T-helper 2 cell treated with Interferon-gamma antibody and Interleukin-4, amounts not matched to agents 5 μg/mL and 100 μg/mL, for 36 hours (primary cell): ENCODE results near the gene SBNO2.

ENCODE experiments used
- DNase-seq: peaks from one replicate; pipeline ENCODE4 v3.0.0; 2021; ENCODE audit warnings: low spot score
- H3K27ac Mint-ChIP-seq: one replicate; pipeline ENCODE4 v1.8.0; 2021; ENCODE audit warnings: mild to moderate bottlenecking, mixed read lengths
- H3K27me3 Mint-ChIP-seq: one replicate; pipeline ENCODE4 v1.8.0; 2021; ENCODE audit warnings: low read depth, mixed read lengths
- H3K36me3 Mint-ChIP-seq: one replicate; pipeline ENCODE4 v1.8.0; 2021; ENCODE audit warnings: low read depth, mixed read lengths
- H3K4me1 Mint-ChIP-seq: one replicate; pipeline ENCODE4 v1.8.0; 2021; ENCODE audit warnings: low read depth, mixed read lengths
- H3K4me3 Mint-ChIP-seq: one replicate; pipeline ENCODE4 v1.8.0; 2022; ENCODE audit warnings: mild to moderate bottlenecking, moderate library complexity, mixed read lengths
- H3K9me3 Mint-ChIP-seq: one replicate; pipeline ENCODE4 v1.8.0; 2021; ENCODE audit warnings: mixed read lengths

SBNO2 gene

DNA sequence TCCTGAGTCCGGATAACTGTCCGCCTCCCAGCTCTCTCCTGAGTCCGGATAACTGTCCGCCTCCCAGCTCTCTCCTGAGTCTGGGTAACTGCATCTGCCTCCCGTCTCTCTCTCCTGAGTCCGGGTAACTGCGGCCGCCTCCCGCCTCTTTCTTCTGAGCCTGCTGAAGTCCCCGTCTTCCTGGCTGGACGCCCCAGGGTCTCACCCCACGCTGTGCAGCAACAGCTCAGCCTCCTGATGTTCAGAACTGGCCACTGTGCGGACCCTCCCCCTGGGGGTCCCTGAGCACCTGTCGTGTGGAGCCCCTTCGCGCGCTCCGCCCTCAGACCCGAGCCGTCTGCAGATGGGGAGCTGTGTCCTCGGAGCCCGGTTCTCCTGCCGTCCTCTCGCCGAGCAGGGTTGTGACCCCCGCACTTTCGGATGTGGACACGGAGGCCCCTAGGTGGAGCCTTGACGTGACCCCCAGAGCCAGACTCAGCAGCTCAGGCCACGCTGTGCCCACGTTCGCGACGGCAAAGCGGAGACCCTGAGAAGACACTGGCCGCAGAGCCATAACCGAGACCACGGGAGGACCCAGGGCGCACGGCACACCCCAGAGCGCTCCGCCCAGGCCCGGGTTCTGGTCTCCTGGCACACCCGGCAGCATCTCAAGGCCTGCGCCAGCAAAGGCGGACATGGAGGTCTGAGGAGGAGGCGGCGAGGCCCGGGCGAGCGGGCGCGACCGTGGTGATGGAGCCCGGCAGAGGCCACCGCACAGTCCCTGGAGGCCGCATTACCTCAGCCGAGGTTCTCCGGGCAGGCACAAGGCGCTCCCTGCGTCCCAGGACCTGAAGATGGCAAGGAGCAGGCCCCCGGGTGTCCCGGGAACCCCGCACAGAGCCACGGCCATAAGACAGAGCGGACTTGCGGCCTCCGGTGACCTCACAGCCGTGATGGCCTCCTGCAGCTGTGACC lies 15.9 kb downstream of the SBNO2 start:
- no peaks in the 10 kb centered on the region for H3K36me3 Mint-ChIP-seq
- no peaks in the 10 kb centered on the region for H3K9me3 Mint-ChIP-seq
- H3K27ac Mint-ChIP-seq, result no peak overlapping the region
- DNase-seq, result no peak
- no peaks in the 10 kb centered on the region for H3K4me1 Mint-ChIP-seq
- H3K27me3 Mint-ChIP-seq, result no peaks in the 10 kb centered on the region
- no peak overlapping the region for H3K4me3 Mint-ChIP-seq

DNA sequence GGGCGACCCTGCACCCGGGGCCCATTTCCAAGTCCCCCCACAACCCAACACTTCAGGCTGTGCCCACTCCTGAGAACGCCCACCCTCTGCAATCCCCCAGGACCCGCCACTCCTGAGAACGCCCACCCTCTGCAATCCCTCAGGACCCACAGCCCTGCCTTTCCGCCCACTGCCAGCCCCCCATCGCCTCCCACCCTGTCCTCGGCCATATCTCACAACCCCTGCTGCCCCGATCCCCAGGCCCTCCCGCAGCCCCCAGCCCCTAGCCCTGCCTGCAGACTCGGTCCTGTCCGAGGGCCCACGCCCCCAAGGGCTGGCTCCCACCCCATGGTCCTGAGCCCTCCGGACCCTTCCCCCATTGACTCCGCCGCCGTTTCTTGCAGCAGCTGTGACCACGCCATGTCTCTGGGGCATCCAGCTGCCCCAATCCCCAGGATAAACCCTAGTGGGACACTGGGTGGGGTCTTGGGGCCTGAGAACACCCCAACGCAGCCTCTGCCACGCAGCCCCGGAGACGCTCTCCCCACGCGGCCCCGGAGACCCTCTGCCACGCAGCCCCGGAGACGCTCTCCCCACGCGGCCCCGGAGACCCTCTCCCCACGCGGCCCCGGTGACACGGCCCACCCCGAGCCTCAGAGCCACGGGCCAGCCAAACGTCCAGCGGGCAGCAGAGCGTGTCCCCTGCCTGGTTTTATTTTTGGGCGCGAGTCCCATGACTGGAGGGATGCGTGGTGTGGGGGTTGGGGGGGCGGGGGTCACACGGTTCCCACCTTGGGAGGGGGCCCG lies 17.0 kb downstream of the SBNO2 start:
- Mint-ChIP-seq H3K9me3 (no peaks in the 10 kb centered on the region), H3K27ac (no peak overlapping the region), H3K36me3 (no peaks in the 10 kb centered on the region), H3K4me3 (no peak overlapping the region), H3K4me1 (no peaks in the 10 kb centered on the region), H3K27me3 (no peaks in the 10 kb centered on the region)
- DNase-seq, result no peak

DNA sequence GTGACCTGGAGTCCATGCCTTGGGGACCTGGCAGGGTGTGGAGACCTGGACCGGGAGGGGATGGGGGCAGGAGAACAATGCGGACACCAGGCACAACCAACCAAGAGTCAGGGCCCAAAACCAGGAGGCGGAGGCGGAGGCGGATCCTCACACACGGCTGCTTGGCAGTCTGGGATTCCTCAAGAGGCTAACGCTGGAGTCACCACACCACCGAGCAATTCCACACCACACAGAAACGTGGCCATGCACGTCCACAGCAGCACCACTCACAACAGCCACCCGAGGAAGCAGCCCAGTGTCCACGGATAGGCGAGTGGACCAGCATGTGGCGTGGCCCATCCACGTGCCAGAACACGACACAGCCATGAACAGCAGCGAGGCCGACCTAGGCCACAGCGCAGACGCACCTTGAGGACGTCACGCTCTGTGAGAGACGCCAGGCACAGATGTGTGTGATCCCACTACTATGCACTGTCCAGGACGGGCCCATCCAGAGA lies 17.7 kb downstream of the SBNO2 start:
- Mint-ChIP-seq H3K9me3 (no peaks in the 10 kb centered on the region), H3K27me3 (no peaks in the 10 kb centered on the region), H3K4me3 (no peak overlapping the region), H3K4me1 (no peaks in the 10 kb centered on the region), H3K27ac (no peak overlapping the region), H3K36me3 (peaks cover 2% of the 10 kb centered on the region)
- DNase-seq, result no peak

- H3K9me3 Mint-ChIP-seq, result no peaks in the 10 kb centered on the region
- peaks cover 3% of the 10 kb centered on the region for H3K36me3 Mint-ChIP-seq
- DNase-seq, result no peak
- H3K4me3 Mint-ChIP-seq, result no peak overlapping the region
- no peaks in the 10 kb centered on the region for H3K4me1 Mint-ChIP-seq
- H3K27ac Mint-ChIP-seq, result no peak overlapping the region
- no peaks in the 10 kb centered on the region for H3K27me3 Mint-ChIP-seq
These were observed 18.4 kb downstream of the SBNO2 start for GRCh38 chr19:1155352-1156304.

DNA sequence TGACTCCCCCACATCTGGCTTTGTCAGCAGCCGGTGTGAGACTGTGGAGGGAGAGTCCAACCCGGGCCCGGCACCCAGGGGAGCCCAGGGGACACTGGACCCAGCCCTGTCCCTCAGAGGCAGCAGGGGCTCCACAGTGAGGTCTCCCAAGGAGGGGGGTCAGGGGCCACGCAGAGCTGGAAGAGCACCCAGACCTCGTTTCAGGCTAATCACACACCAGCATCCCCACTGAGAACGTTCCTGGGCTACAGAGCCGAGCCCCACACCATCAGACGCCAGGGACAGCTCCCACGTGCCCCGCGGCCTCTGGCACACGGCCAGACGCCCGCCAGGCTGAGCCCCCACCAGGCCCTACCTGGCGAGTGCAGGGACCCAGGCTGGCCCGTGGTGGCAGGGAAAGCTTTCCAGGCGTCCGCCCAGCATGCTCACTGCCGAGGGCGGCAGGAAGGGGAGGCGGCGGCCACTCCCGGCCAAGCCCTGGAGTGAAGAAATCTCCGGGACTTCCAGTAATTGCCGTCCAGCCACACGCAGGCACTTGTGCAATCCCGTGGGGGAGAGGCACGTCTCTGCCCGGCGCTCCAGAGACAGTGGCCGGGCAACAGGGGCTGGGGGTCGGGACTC lies 19.2 kb downstream of the SBNO2 start:
- H3K27ac Mint-ChIP-seq, result no peak overlapping the region
- no peaks in the 10 kb centered on the region for H3K4me1 Mint-ChIP-seq
- H3K9me3 Mint-ChIP-seq, result no peaks in the 10 kb centered on the region
- no peaks in the 10 kb centered on the region for H3K27me3 Mint-ChIP-seq
- H3K36me3 Mint-ChIP-seq, result peaks cover 3% of the 10 kb centered on the region
- no peak for DNase-seq
- H3K4me3 Mint-ChIP-seq, result no peak overlapping the region

- H3K27ac Mint-ChIP-seq, result no peak overlapping the region
- no peaks in the 10 kb centered on the region for H3K9me3 Mint-ChIP-seq
- no peaks in the 10 kb centered on the region for H3K4me1 Mint-ChIP-seq
These were observed 20.0 kb downstream of the SBNO2 start for GRCh38 chr19:1153891-1154730.

DNA sequence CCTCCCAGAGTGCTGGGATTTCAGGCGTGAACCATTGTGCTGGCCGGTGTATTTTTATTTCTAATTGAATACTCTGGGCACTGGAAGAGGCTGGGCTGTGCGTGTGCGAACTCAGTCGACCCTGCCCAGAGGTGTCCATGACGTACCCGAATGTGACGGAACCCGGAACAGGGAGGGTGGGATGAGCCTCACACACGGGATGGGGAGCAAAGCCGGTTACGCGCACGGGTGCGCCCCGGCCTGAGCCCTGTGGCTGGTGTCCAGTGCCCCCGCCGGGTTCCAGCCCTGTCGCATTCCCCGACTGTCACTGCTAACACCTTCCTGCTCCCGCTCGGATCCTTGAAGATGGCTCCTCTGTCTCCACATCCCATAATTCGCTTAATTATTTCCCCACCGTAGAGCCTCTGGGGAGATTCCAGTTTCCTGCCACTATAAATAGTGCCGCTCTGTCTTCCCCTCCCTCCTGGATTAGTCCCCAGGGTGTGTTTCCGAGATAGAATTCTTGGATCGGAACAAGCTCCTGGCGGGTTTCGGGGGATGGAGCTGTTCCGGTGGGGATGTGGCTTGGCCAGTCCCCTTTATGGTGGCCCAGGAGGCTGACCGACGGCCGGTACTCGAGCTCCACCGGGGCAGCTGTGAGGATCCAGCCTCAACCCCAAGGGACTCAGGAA lies 22.0 kb downstream of the SBNO2 start:
- no peaks in the 10 kb centered on the region for H3K9me3 Mint-ChIP-seq
- H3K36me3 Mint-ChIP-seq, result peaks cover 6% of the 10 kb centered on the region
- no peak overlapping the region for H3K27ac Mint-ChIP-seq
- no peak overlapping the region for H3K4me3 Mint-ChIP-seq
- no peaks in the 10 kb centered on the region for H3K27me3 Mint-ChIP-seq
- no peak for DNase-seq
- H3K4me1 Mint-ChIP-seq, result no peaks in the 10 kb centered on the region

More at GRCh38 chr19:1153891-1154730, 20.0 kb downstream of the SBNO2 start:
- no peak for DNase-seq
- Mint-ChIP-seq H3K27me3 (no peaks in the 10 kb centered on the region), H3K36me3 (peaks cover 6% of the 10 kb centered on the region), H3K4me3 (no peak overlapping the region)

- Mint-ChIP-seq H3K4me3 (no peak overlapping the region), H3K36me3 (peaks cover 7% of the 10 kb centered on the region), H3K9me3 (no peaks in the 10 kb centered on the region), H3K4me1 (no peaks in the 10 kb centered on the region), H3K27ac (no peak overlapping the region), H3K27me3 (no peaks in the 10 kb centered on the region)
- DNase-seq, result no peak
These were observed 22.9 kb downstream of the SBNO2 start for GRCh38 chr19:1151037-1151724.

DNA sequence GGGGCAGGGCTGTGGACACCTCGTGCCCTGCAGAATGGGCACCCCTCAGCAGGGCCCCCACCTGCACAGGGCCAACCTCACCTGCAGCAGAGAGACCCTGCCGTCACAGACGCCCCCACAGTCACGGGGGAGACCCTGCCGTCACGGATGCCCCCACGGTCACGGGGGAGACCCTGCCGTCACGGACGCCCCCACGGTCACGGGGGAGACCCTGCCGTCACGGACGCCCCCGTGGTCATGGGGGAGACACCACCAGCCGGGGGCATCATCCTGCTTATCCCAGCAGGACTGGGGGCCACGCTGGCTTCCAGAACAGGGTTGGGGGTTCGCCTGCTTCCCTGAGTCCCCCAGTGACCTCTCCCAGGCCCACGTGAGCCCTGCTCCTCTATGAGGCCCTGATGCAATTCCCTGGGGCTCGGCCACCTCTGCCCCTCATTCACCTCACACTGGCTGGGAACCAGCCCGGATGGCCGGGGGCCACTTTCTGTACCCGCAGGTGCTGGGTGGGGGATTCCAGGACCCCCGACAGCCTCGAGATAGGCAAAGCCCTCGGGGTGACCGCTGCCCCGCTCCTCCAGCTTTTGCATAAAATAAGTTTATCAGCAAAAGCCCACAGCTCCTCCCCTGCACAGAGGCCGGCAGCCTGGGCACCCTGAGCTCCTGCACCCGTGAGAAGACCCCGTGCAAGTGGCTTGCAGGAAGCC lies 23.6 kb downstream of the SBNO2 start:
- Mint-ChIP-seq H3K27me3 (no peaks in the 10 kb centered on the region), H3K9me3 (no peaks in the 10 kb centered on the region), H3K4me3 (no peak overlapping the region), H3K36me3 (peaks cover 10% of the 10 kb centered on the region), H3K4me1 (no peaks in the 10 kb centered on the region), H3K27ac (no peak overlapping the region)
- no peak for DNase-seq

DNA sequence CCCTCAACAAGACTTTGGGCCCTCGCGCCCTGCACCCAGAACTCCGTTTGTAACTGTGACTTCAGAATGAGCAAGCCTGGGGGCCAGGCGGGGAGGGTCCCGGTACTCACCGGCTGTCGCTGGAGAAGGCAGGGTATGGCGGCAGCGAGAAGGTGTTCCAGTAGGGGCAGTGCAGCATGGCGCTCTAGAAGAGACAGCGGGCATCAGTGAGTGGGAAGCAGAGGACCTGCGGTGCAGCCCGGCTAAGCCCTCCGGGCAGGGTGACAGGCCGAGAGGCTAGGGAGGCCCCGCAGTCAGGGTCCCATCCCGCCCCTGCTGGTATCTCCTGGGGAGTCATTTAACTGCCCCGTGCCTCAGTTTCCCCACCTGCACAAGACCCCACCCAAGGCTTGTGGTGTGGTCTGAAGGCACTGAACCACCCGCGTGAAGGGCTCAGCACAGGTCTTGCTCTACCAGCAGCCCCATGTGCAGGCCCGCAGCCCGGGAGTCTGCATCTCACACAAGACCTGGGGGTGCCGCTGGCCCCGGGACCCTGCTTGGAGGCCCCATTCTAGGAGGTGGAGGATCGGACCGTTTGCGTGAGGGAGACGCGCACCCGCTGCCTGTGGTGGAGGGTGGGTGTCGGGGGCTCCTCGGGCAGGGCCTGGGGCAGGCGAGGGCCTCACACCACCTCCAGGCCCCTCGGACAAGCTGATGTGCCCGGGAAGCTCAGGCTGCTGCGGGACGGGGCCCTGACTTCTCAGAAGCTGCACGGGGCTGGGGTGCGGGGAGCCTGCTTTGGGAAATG lies 24.6 kb downstream of the SBNO2 start:
- no peak overlapping the region for H3K27ac Mint-ChIP-seq

More for the DNA sequence above, 24.6 kb downstream of the SBNO2 start:
- no peak for DNase-seq
- Mint-ChIP-seq H3K9me3 (no peaks in the 10 kb centered on the region), H3K27me3 (no peaks in the 10 kb centered on the region), H3K4me3 (no peak overlapping the region), H3K4me1 (no peaks in the 10 kb centered on the region), H3K36me3 (peaks cover 15% of the 10 kb centered on the region)
